Dedifferentiated amniotic fluid mesenchymal stem cell (primary cell): Measurements from ENCODE around the gene ARSG.
"Not testable (repeated sequence)": the region's sequence is repeated elsewhere in the genome, so short reads cannot be mapped to it uniquely, and the experiment has no call there.

Experiments used
- DNase-seq: peaks from one replicate; pipeline ENCODE4 v3.0.0-alpha.2; 2016; ENCODE audit errors: extremely low spot score

The ARSG gene

GRCh38 chr17:68290955-68291835, at the start of gene ARSG, which contains the start of gene SLC16A6:
TSS of gene ARSG (plus strand) at chr17:68291495. CDS start at chr17:68307494, 15,999 bp downstream.
TSS of gene SLC16A6 (minus strand) at chr17:68291127. CDS start at chr17:68278320, 12,807 bp downstream.
- DNase-seq: no peak

- DNase-seq: no peak
Observed at GRCh38 chr17:68246271-68247028, 44.8 kb upstream of the ARSG start.

GRCh38 chr17:68247445-68248198, 43.7 kb upstream of the ARSG start, which contains the start of gene AMZ2:
TSS of gene AMZ2 (plus strand) at chr17:68248043. CDS start at chr17:68250188, 2,145 bp downstream.
- peak; percentile 78 for DNase-seq

- peak; percentile 55 for DNase-seq
Observed at GRCh38 chr17:68248199-68248825, 43.0 kb upstream of the ARSG start.

- no peak for DNase-seq
Observed at GRCh38 chr17:68248891-68249290, 42.4 kb upstream of the ARSG start.

- DNase-seq: no peak
Observed at GRCh38 chr17:68249354-68249765, 41.9 kb upstream of the ARSG start.

- DNase-seq: not testable (repeated sequence)
Observed at GRCh38 chr17:68253426-68253825, 37.9 kb upstream of the ARSG start.

- no peak for DNase-seq
Observed at GRCh38 chr17:68255151-68255550, 36.1 kb upstream of the ARSG start.

- no peak for DNase-seq
Observed at GRCh38 chr17:68255731-68256538, 35.4 kb upstream of the ARSG start.

- not testable (repeated sequence) for DNase-seq
Observed at GRCh38 chr17:68256701-68257100, 34.6 kb upstream of the ARSG start.

GRCh38 chr17:68257934-68258333, 33.4 kb upstream of the ARSG start:
- no peak for DNase-seq

GRCh38 chr17:68258890-68259647, 32.2 kb upstream of the ARSG start:
- DNase-seq: not testable (repeated sequence)

- not testable (repeated sequence) for DNase-seq
Observed at GRCh38 chr17:68259648-68259951, 31.7 kb upstream of the ARSG start.

- no peak for DNase-seq
Observed at GRCh38 chr17:68260051-68260762, 31.1 kb upstream of the ARSG start.

GRCh38 chr17:68262467-68262866, 28.8 kb upstream of the ARSG start:
- DNase-seq: not testable (repeated sequence)

- not testable (repeated sequence) for DNase-seq
Observed at GRCh38 chr17:68263101-68263681, 28.1 kb upstream of the ARSG start.

- DNase-seq: not testable (repeated sequence)
Observed at GRCh38 chr17:68265833-68266232, 25.5 kb upstream of the ARSG start.

- DNase-seq: no peak
Observed at GRCh38 chr17:68273722-68274121, 17.6 kb upstream of the ARSG start.

- not testable (repeated sequence) for DNase-seq
Observed at GRCh38 chr17:68276339-68276738, 15.0 kb upstream of the ARSG start.
